SIG-M5 (cell line): ENCODE results near the gene CPA4.
"Not testable (repeated sequence)": the region's sequence is repeated elsewhere in the genome, so short reads cannot be mapped to it uniquely, and the experiment has no call there.

Source experiments
- DNase-seq: peaks from one replicate; lab custom pipeline; 2025; lab: John Stamatoyannopoulos, UW

Gene CPA4

GRCh38 chr7:130292682-130293257 lies at the start of gene CPA4:
CPA4 (plus strand) TSS chr7:130293161; CDS start chr7:130293181, 20 bp downstream.
- no peak for DNase-seq

GRCh38 chr7:130243486-130243885 lies 49.5 kb upstream of the CPA4 start:
- not testable (repeated sequence) for DNase-seq

GRCh38 chr7:130246491-130246890 lies 46.5 kb upstream of the CPA4 start:
- not testable (repeated sequence) for DNase-seq

GRCh38 chr7:130248842-130249241 lies 44.1 kb upstream of the CPA4 start:
- not testable (repeated sequence) for DNase-seq

GRCh38 chr7:130249626-130250025 lies 43.3 kb upstream of the CPA4 start:
- not testable (repeated sequence) for DNase-seq

- no peak for DNase-seq
Measured at GRCh38 chr7:130254555-130254954, 38.4 kb upstream of the CPA4 start.

- no peak for DNase-seq
Measured at GRCh38 chr7:130256704-130257103, 36.3 kb upstream of the CPA4 start.

- no peak for DNase-seq
Measured at GRCh38 chr7:130258494-130259078, 34.4 kb upstream of the CPA4 start.

GRCh38 chr7:130262448-130262847 lies 30.5 kb upstream of the CPA4 start:
- no peak for DNase-seq

- DNase-seq, result no peak
Measured at GRCh38 chr7:130263130-130263529, 29.8 kb upstream of the CPA4 start.

- DNase-seq, result no peak
Measured at GRCh38 chr7:130266258-130266960, 26.6 kb upstream of the CPA4 start, which contains the start of gene CPA2. CPA2 (plus strand) TSS chr7:130266863; CDS start chr7:130266882, 19 bp downstream.

GRCh38 chr7:130266961-130267321 lies 26.0 kb upstream of the CPA4 start:
- no peak for DNase-seq

- DNase-seq, result no peak
Measured at GRCh38 chr7:130268463-130269317, 24.3 kb upstream of the CPA4 start.

- no peak for DNase-seq
Measured at GRCh38 chr7:130269318-130269694, 23.7 kb upstream of the CPA4 start.

- DNase-seq, result no peak
Measured at GRCh38 chr7:130270947-130271800, 21.8 kb upstream of the CPA4 start.

- DNase-seq, result no peak
Measured at GRCh38 chr7:130272381-130273080, 20.4 kb upstream of the CPA4 start.

- no peak for DNase-seq
Measured at GRCh38 chr7:130273081-130273932, 19.7 kb upstream of the CPA4 start.

- DNase-seq, result no peak
Measured at GRCh38 chr7:130273933-130274255, 19.1 kb upstream of the CPA4 start.

GRCh38 chr7:130274296-130274695 lies 18.7 kb upstream of the CPA4 start:
- DNase-seq, result no peak

GRCh38 chr7:130274983-130275591 lies 17.9 kb upstream of the CPA4 start:
- no peak for DNase-seq
